CD4-positive, alpha-beta T cell treated with Interleukin-17A for 4 hours (primary cell): ENCODE data around the gene GUCA2B.

Experiments
- DNase-seq: peaks from one replicate; pipeline ENCODE4 v3.0.0-alpha.2; 2020; ENCODE audit warnings: mixed read lengths

The GUCA2B gene

GRCh38 chr1:42192106-42192505, 38.9 kb downstream of the GUCA2B start:
- DNase-seq, result no peak

GRCh38 chr1:42195841-42196240, 42.6 kb downstream of the GUCA2B start:
- no peak for DNase-seq

GRCh38 chr1:42198251-42198650, 45.0 kb downstream of the GUCA2B start:
- no peak for DNase-seq

GRCh38 chr1:42201986-42202385, 48.8 kb downstream of the GUCA2B start:
- no peak for DNase-seq
